Karpas-422 (cell line): ENCODE measurements around the gene ASB10. TPM values are rescaled to one million over a fixed set of nuclear protein-coding genes. Genes with fewer than 3 reads are reported as not detected.

Source experiments
- DNase-seq: peaks from one replicate; pipeline ENCODE4 v3.0.0-alpha.2; 2015
- H2AFZ ChIP-seq: fragments of 200-600 bp; sonication (generic); 2 replicates; pipeline ENCODE4 v1.6.1; 2014; ENCODE audit warnings: antibody characterized with exemption, low read length, mixed read lengths
- H3K27ac ChIP-seq: fragments of 200-600 bp; sonication (generic); 2 replicates; pipeline ENCODE4 v1.5.1; 2014; ENCODE audit warnings: mild to moderate bottlenecking, low read length, moderate library complexity
- H3K27me3 ChIP-seq: fragments of 200-600 bp; sonication (generic); 2 replicates; pipeline ENCODE4 v1.6.1; 2014; ENCODE audit warnings: low read length, mixed read lengths
- H3K36me3 ChIP-seq: fragments of 200-600 bp; sonication (generic); 2 replicates; pipeline ENCODE4 v1.6.1; 2014; ENCODE audit warnings: low read length, mixed read lengths; ENCODE audit not compliant: insufficient read depth
- H3K4me1 ChIP-seq: fragments of 200-600 bp; sonication (generic); 2 replicates; pipeline ENCODE4 v1.6.1; 2014; ENCODE audit warnings: mild to moderate bottlenecking, low read length, mixed read lengths
- H3K4me2 ChIP-seq: fragments of 200-600 bp; sonication (generic); 2 replicates; pipeline ENCODE4 v1.6.1; 2014; ENCODE audit warnings: low read length, low read depth, mild to moderate bottlenecking; ENCODE audit not compliant: poor library complexity, severe bottlenecking
- H3K4me3 ChIP-seq: fragments of 200-600 bp; sonication (generic); 2 replicates; pipeline ENCODE4 v1.5.1; 2014; ENCODE audit warnings: mild to moderate bottlenecking, antibody characterized with exemption, low read length, mixed read lengths
- H3K79me2 ChIP-seq: fragments of 200-600 bp; sonication (generic); 2 replicates; pipeline ENCODE4 v1.6.1; 2014; ENCODE audit warnings: mild to moderate bottlenecking, low read length, mixed read lengths
- H3K9ac ChIP-seq: fragments of 200-600 bp; sonication (generic); 2 replicates; pipeline ENCODE4 v1.6.0; 2014; ENCODE audit warnings: low read length
- H3K9me2 ChIP-seq: fragments of 200-600 bp; sonication (generic), shearing (Covaris generic); replicated peaks from 2 replicates; pipeline ENCODE4 v1.6.0; 2014; ENCODE audit warnings: mild to moderate bottlenecking, low read length, moderate library complexity; ENCODE audit not compliant: insufficient read depth
- H3K9me3 ChIP-seq: fragments of 300-700, 200-600 bp; sonication (generic); 2 replicates; pipeline ENCODE4 v1.6.1; 2014; ENCODE audit warnings: low read length, mixed read lengths
- H4K20me1 ChIP-seq: fragments of 200-600 bp; sonication (generic); 2 replicates; pipeline ENCODE4 v1.6.1; 2014; ENCODE audit warnings: mild to moderate bottlenecking, antibody characterized with exemption, low read length, low read depth; ENCODE audit not compliant: insufficient read depth
- total RNA-seq: library from RNA; depleted of rRNA; stranded (reverse); fragments of >200 nt; shearing (Covaris generic); gene quantifications from 2 replicates; pipeline ENCODE4 v1.2.3, GENCODE V29; 2014; ENCODE audit warnings: low replicate concordance

The ASB10 gene
- total RNA-seq, 1 experiment from 2014 or later, result not detected

- Histone ChIP-seq H4K20me1 (peaks cover 22% of the 10 kb centered on the region; the same call in 1 of the 2 replicates), H3K4me3 (no peak overlapping the region), H2AFZ (no peak overlapping the region), H3K36me3 (peaks cover 14% of the 10 kb centered on the region; the same call in 1 of the 2 replicates), H3K27ac (no peak overlapping the region), H3K4me2 (no peak overlapping the region), H3K9me3 (no peaks in the 10 kb centered on the region), H3K9me2 (no peaks in the 10 kb centered on the region), H3K27me3 (no peaks in the 10 kb centered on the region), H3K79me2 (peaks cover 43% of the 10 kb centered on the region), H3K9ac (no peak overlapping the region), H3K4me1 (peaks cover 39% of the 10 kb centered on the region)
- DNase-seq, result no peak
These were observed 42.2 kb upstream of the ASB10 start for GRCh38 chr7:151229249-151229648.

GRCh38 chr7:151228024-151228866 lies 41.2 kb upstream of the ASB10 start:
- Histone ChIP-seq H3K9me2 (no peaks in the 10 kb centered on the region), H3K9me3 (no peaks in the 10 kb centered on the region), H3K4me2 (peak overlapping the region; percentile 77), H4K20me1 (peaks cover 14% of the 10 kb centered on the region; the same call in 1 of the 2 replicates), H2AFZ (0 out of 2 replicates have a peak overlapping the region, but pooled peaks have one; percentile 40), H3K79me2 (peaks cover 33% of the 10 kb centered on the region), H3K27ac (no peak overlapping the region), H3K9ac (peak overlapping the region; percentile 70), H3K36me3 (peaks cover 22% of the 10 kb centered on the region), H3K27me3 (no peaks in the 10 kb centered on the region), H3K4me1 (peaks cover 30% of the 10 kb centered on the region), H3K4me3 (peak overlapping the region; percentile 68)
- DNase-seq, result no peak

GRCh38 chr7:151226875-151227782 lies 40.1 kb upstream of the ASB10 start, which contains the start of gene ABCF2:
TSS of gene ABCF2 (minus strand) at chr7:151227205. CDS start at chr7:151226458, 747 bp downstream.
- H3K79me2 ChIP-seq, result peaks cover 24% of the 10 kb centered on the region
- H2AFZ ChIP-seq, result peak within 1 kb of the TSS; percentile 40; the same call in 1 of the 2 replicates
- peak within 1 kb of the TSS; percentile 68 for H3K4me3 ChIP-seq
- DNase-seq, result peak; percentile 99
- H3K9ac ChIP-seq, result peak within 1 kb of the TSS; percentile 70
- H3K27me3 ChIP-seq, result no peaks in the 10 kb centered on the region
- H3K9me3 ChIP-seq, result no peaks in the 10 kb centered on the region
- H3K9me2 ChIP-seq, result no peaks in the 10 kb centered on the region
- peaks cover 30% of the 10 kb centered on the region for H3K36me3 ChIP-seq
- H3K27ac ChIP-seq, result no peak within 1 kb of the TSS
- peaks cover 9% of the 10 kb centered on the region; the same call in 1 of the 2 replicates for H4K20me1 ChIP-seq
- H3K4me2 ChIP-seq, result peak within 1 kb of the TSS; percentile 87
- H3K4me1 ChIP-seq, result peaks cover 29% of the 10 kb centered on the region

GRCh38 chr7:151226560-151226874 lies 39.5 kb upstream of the ASB10 start:
- Histone ChIP-seq H3K27me3 (no peaks in the 10 kb centered on the region), H3K9ac (peak overlapping the region; percentile 70), H3K4me1 (peaks cover 24% of the 10 kb centered on the region), H3K79me2 (peaks cover 24% of the 10 kb centered on the region), H3K9me3 (no peaks in the 10 kb centered on the region), H3K4me2 (peak overlapping the region; percentile 87), H3K4me3 (peak overlapping the region; percentile 68), H3K27ac (no peak overlapping the region), H4K20me1 (peaks cover 9% of the 10 kb centered on the region; the same call in 1 of the 2 replicates), H2AFZ (no peak overlapping the region), H3K36me3 (peaks cover 30% of the 10 kb centered on the region), H3K9me2 (no peaks in the 10 kb centered on the region)
- DNase-seq, result no peak

- no peaks in the 10 kb centered on the region for H3K9me2 ChIP-seq
- H3K27ac ChIP-seq, result no peak overlapping the region
These were observed 39.0 kb upstream of the ASB10 start for GRCh38 chr7:151225948-151226510.

GRCh38 chr7:151223728-151224127 lies 36.7 kb upstream of the ASB10 start:
- H3K79me2 ChIP-seq, result peaks cover 24% of the 10 kb centered on the region
- H3K27me3 ChIP-seq, result no peaks in the 10 kb centered on the region
- DNase-seq, result no peak
- no peak overlapping the region for H3K9ac ChIP-seq
- H2AFZ ChIP-seq, result no peak overlapping the region
- peaks cover 19% of the 10 kb centered on the region for H3K4me1 ChIP-seq
- peaks cover 9% of the 10 kb centered on the region; the same call in 1 of the 2 replicates for H4K20me1 ChIP-seq
- H3K4me3 ChIP-seq, result no peak overlapping the region
- no peak overlapping the region for H3K27ac ChIP-seq
- H3K4me2 ChIP-seq, result no peak overlapping the region
- H3K9me2 ChIP-seq, result no peaks in the 10 kb centered on the region
- H3K9me3 ChIP-seq, result no peaks in the 10 kb centered on the region
- peaks cover 32% of the 10 kb centered on the region for H3K36me3 ChIP-seq

More at GRCh38 chr7:151225948-151226510, 39.0 kb upstream of the ASB10 start:
- Histone ChIP-seq H3K79me2 (peaks cover 24% of the 10 kb centered on the region), H3K27me3 (no peaks in the 10 kb centered on the region), H3K4me3 (peak overlapping the region; percentile 68), H4K20me1 (peaks cover 9% of the 10 kb centered on the region; the same call in 1 of the 2 replicates), H3K4me1 (peaks cover 19% of the 10 kb centered on the region), H3K9ac (peak overlapping the region; percentile 70), H3K9me3 (no peaks in the 10 kb centered on the region), H2AFZ (no peak overlapping the region), H3K36me3 (peaks cover 30% of the 10 kb centered on the region), H3K4me2 (peak overlapping the region; percentile 87)
- DNase-seq, result no peak

- H3K79me2 ChIP-seq, result no peaks in the 10 kb centered on the region
- H3K27me3 ChIP-seq, result no peaks in the 10 kb centered on the region
- H3K36me3 ChIP-seq, result peaks cover 41% of the 10 kb centered on the region
- no peak overlapping the region for H3K4me3 ChIP-seq
- no peak overlapping the region for H2AFZ ChIP-seq
- no peaks in the 10 kb centered on the region for H3K9me3 ChIP-seq
- no peak overlapping the region for H3K27ac ChIP-seq
- 0 out of 2 replicates have a peak, but pooled peaks cover 6% of the 10 kb centered on the region for H4K20me1 ChIP-seq
- H3K4me1 ChIP-seq, result no peaks in the 10 kb centered on the region
- H3K4me2 ChIP-seq, result no peak overlapping the region
- no peak for DNase-seq
- H3K9me2 ChIP-seq, result no peaks in the 10 kb centered on the region
- no peak overlapping the region for H3K9ac ChIP-seq
These were observed 31.1 kb upstream of the ASB10 start for GRCh38 chr7:151218170-151218569.
